AG04450 (cell line): ENCODE measurements around the gene MEGF11. TPM values are rescaled to one million over a fixed set of nuclear protein-coding genes. Genes with fewer than 3 reads are reported as not detected.
"Not testable (repeated sequence)": the region's sequence is repeated elsewhere in the genome, so short reads cannot be mapped to it uniquely, and the experiment has no call there.

Experiments
- CTCF ChIA-PET: fragments of 300-600, 350-600 bp; formaldehyde crosslinking; extraction: SDS; loops from one replicate; lab custom pipeline; 2022; ENCODE audit warnings: antibody characterized with exemption, inconsistent platforms; lab: Charles Lee
- POLR2A ChIA-PET: fragments of 350-600 bp; formaldehyde crosslinking; extraction: SDS; loops from one replicate; lab custom pipeline; 2021; ENCODE audit warnings: antibody characterized with exemption, inconsistent platforms; lab: Yijun Ruan, JAX
- DNase-seq: peaks from one replicate; pipeline ENCODE4 v3.0.0-alpha.2; 2011; ENCODE audit warnings: low read depth, low spot score
- H3K27ac ChIP-seq: one replicate; pipeline ENCODE4 v1.5.1; 2012; ENCODE audit warnings: low read depth, low read length, control low read depth
- H3K27me3 ChIP-seq: one replicate; pipeline ENCODE4 v1.6.0; 2012; ENCODE audit warnings: low read length; ENCODE audit not compliant: control insufficient read depth, insufficient read depth
- H3K4me3 ChIP-seq: 2 replicates; pipeline ENCODE4 v1.5.1; 2011; ENCODE audit warnings: mild to moderate bottlenecking, low read depth, low read length, control low read depth
- H3K9me3 ChIP-seq: 2 replicates; pipeline ENCODE4 v1.5.1; 2012; ENCODE audit warnings: low read length; ENCODE audit not compliant: control insufficient read depth, insufficient read depth
- CTCF ChIP-seq: IDR thresholded peaks from 2 replicates; pipeline ENCODE4 v1.5.1; 2011; ENCODE audit warnings: low read depth, low read length, control low read depth, inconsistent platforms
- polyA plus RNA-seq: library from polyadenylated mRNA; depleted of rRNA; stranded (reverse); fragments of >200 nt; gene quantifications from 2 replicates; pipeline ENCODE4 v1.2.3, GENCODE V29; 2011

MEGF11 gene
- polyA plus RNA-seq, 1 experiment: not detected

GRCh38 chr15:65870889-65871533 is 382.5 kb downstream of the MEGF11 start:
- H3K9me3 ChIP-seq: peaks cover 8% of the 10 kb centered on the region
- ChIA-PET CTCF (no interaction called here), POLR2A (interaction anchor here (2.2 to 3.7 kb wide), 2 partner anchors 38 to 260 kb away, joined by 7 to 31 read pairs; partner anchors contain the start of gene INTS14)
- no peaks in the 10 kb centered on the region for H3K27me3 ChIP-seq
- no peak for DNase-seq
- H3K4me3 ChIP-seq: peak overlapping the region; percentile 99
- no peak overlapping the region for H3K27ac ChIP-seq
- no peak for TF ChIP-seq CTCF

GRCh38 chr15:65869954-65870871 is 383.3 kb downstream of the MEGF11 start:
- Histone ChIP-seq H3K27ac (peak overlapping the region; percentile 83), H3K9me3 (peaks cover 8% of the 10 kb centered on the region), H3K4me3 (peak overlapping the region; percentile 99), H3K27me3 (no peaks in the 10 kb centered on the region)
- CTCF ChIA-PET: interaction anchor here (0.6 to 2.4 kb wide), 6 partner anchors 12 to 356 kb away, joined by 3 to 11 read pairs (median 4); partner anchors contain the start of gene INTS14
- TF ChIP-seq CTCF: no peak
- POLR2A ChIA-PET: interaction anchor here (0.6 to 3.7 kb wide), 10 partner anchors 8 to 419 kb away, joined by 3 to 31 read pairs (median 4); partner anchors contain the start of gene INTS14
- no peak for DNase-seq

GRCh38 chr15:65869126-65869953 is 384.2 kb downstream of the MEGF11 start, which contains the start of gene RAB11A:
TSS of gene RAB11A (plus strand) at chr15:65869491. CDS start at chr15:65869586, 95 bp downstream.
- ChIA-PET POLR2A (interaction anchor here (0.5 to 3.7 kb wide), 15 partner anchors 8 to 684 kb away, joined by 3 to 31 read pairs (median 4); partner anchors contain the start of genes CLPX, DENND4A and INTS14), CTCF (interaction anchor here (0.8 to 2.4 kb wide), 5 partner anchors 34 to 259 kb away, joined by 3 to 11 read pairs (median 5); partner anchors contain the start of gene INTS14)
- peak; percentile 44 for TF ChIP-seq CTCF
- Histone ChIP-seq H3K4me3 (peak within 1 kb of the TSS; percentile 99), H3K27me3 (no peaks in the 10 kb centered on the region), H3K9me3 (peaks cover 8% of the 10 kb centered on the region), H3K27ac (peak within 1 kb of the TSS; percentile 83)
- DNase-seq: peak; percentile 93

- CTCF ChIA-PET: interaction anchor here (0.8 to 2.4 kb wide), 5 partner anchors 33 to 258 kb away, joined by 3 to 11 read pairs (median 5); partner anchors contain the start of gene INTS14
- Histone ChIP-seq H3K9me3 (peaks cover 8% of the 10 kb centered on the region), H3K27me3 (no peaks in the 10 kb centered on the region), H3K27ac (no peak overlapping the region), H3K4me3 (peak overlapping the region; percentile 99)
- no peak for DNase-seq
- POLR2A ChIA-PET: interaction anchor here (0.6 to 3.7 kb wide), 9 partner anchors 36 to 683 kb away, joined by 3 to 31 read pairs (median 4); partner anchors contain the start of genes CLPX, DENND4A and INTS14
- no peak for TF ChIP-seq CTCF
Measured at GRCh38 chr15:65868546-65869125, 384.9 kb downstream of the MEGF11 start.

GRCh38 chr15:65867933-65868332 is 385.6 kb downstream of the MEGF11 start:
- not testable (repeated sequence) for H3K27ac ChIP-seq, H3K4me3 ChIP-seq, H3K27me3 ChIP-seq, H3K9me3 ChIP-seq, DNase-seq
- POLR2A ChIA-PET: interaction anchor here (3.7 kb wide), 1 partner anchor 257 kb away, joined by 31 read pairs; the partner anchor contains the start of gene INTS14
- CTCF ChIA-PET: interaction anchor here (0.7 to 2.4 kb wide), 3 partner anchors 11 to 229 kb away, joined by 5 to 11 read pairs (median 6); no protein-coding TSS in a partner anchor
